Thoracic aorta (tissue), 2 donors: Measurements from ENCODE around the gene NCAPG2. TPM values are rescaled to one million over a fixed set of nuclear protein-coding genes. Genes with fewer than 3 reads are reported as not detected.
A peak's percentile ranks its signal among the peaks of the same experiment; 100 is the strongest.

Source experiments
- ATAC-seq: fragments of 150-250 bp; one replicate; pipeline ENCODE4 v1.8.0; 2017; ENCODE audit warnings: low read depth; ENCODE audit not compliant: insufficient number of reproducible peaks, low FRiP score
- DNase-seq: peaks from one replicate; pipeline ENCODE4 v3.0.0-alpha.2; 2020; ENCODE audit warnings: low spot score
- H3K27ac ChIP-seq, 2 donors: fragments of 200-600 bp; sonication (generic); 1 replicate in 1 of 2; 2 replicates in 1 of 2; pipeline ENCODE4 v1.5.1; 2016; ENCODE audit warnings: mild to moderate bottlenecking in 2 of 2, moderate library complexity in 2 of 2
- H3K27me3 ChIP-seq: fragments of 200-600 bp; sonication (generic); replicated peaks from 2 replicates; pipeline ENCODE4 v1.6.0; 2016; ENCODE audit warnings: mild to moderate bottlenecking; ENCODE audit not compliant: insufficient read depth
- H3K36me3 ChIP-seq: fragments of 200-600 bp; sonication (generic); one replicate; pipeline ENCODE4 v1.5.1; 2016
- H3K4me1 ChIP-seq, 2 donors: fragments of 200-600 bp; sonication (generic); 1 replicate in 1 of 2; 2 replicates in 1 of 2; pipeline versions ENCODE4 v1.5.1 to v1.6.0; 2016; ENCODE audit warnings: low read depth in 2 of 2, mild to moderate bottlenecking in 1 of 2; ENCODE audit not compliant: control insufficient read depth in 1 of 2
- H3K4me3 ChIP-seq: fragments of 200-600 bp; sonication (generic); 2 replicates; pipeline ENCODE4 v1.5.1; 2016; ENCODE audit warnings: mild to moderate bottlenecking
- H3K9me3 ChIP-seq: fragments of 200-600 bp; sonication (generic); 2 replicates; pipeline ENCODE4 v1.5.1; 2016
- total RNA-seq, 2 donors: library from RNA; depleted of rRNA; stranded (reverse); fragments of >200 nt; gene quantifications; one replicate each; pipeline versions ENCODE4 v1.1.0 to v1.2.3, GENCODE V29; 2016
- TF ChIP-seq, protein P1 (sequence below): fragments of 200-600 bp; sonication (generic); IDR thresholded peaks from one replicate; pipeline ENCODE4 v1.5.1; 2019; ENCODE audit warnings: antibody characterized with exemption

NCAPG2 gene
- total RNA-seq, 2 donors from 2014 or later = 4.1 to 8.4 TPM

DNA sequence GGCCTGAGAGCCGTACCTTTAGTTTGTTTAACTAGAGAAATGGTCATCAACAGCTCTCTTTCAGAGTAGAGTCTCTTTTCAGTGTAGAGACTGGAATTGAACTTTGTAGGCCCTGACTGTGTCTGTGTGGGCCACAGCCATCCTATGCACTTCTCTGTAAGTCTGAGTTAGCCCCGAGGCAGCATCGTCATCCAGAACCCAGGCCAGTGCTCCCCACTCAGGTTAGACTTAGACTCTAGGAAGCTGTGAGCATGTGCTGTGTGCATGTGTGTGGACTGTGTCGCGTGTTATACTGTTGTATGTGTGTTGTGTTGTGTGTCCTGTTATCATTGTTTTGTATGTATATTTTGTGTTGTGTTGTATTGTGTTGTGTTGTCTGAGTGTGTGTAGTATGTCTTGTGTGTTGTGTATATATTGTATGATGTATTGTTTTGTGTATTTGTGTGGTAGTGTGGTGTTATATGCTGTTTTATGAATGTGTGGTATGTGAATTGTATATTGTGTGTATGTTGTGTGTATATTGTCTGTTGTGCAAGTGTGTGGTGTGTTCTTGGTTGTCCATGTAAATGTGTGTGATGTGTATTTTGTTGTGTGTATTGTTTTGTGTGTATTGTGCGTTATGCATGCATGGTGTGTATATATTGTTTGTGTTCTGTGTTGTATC, 18.1 kb upstream of the NCAPG2 start:
- ATAC-seq (no peak), DNase-seq (no peak)
- Histone ChIP-seq H3K9me3 (no peaks in the 10 kb centered on the region), H3K27me3 (no peaks in the 10 kb centered on the region), H3K36me3 (no peaks in the 10 kb centered on the region), H3K4me1 (no peaks in the 10 kb centered on the region), H3K4me3 (no peak overlapping the region), H3K27ac (no peak overlapping the region)
- TF ChIP-seq, protein P1, sequence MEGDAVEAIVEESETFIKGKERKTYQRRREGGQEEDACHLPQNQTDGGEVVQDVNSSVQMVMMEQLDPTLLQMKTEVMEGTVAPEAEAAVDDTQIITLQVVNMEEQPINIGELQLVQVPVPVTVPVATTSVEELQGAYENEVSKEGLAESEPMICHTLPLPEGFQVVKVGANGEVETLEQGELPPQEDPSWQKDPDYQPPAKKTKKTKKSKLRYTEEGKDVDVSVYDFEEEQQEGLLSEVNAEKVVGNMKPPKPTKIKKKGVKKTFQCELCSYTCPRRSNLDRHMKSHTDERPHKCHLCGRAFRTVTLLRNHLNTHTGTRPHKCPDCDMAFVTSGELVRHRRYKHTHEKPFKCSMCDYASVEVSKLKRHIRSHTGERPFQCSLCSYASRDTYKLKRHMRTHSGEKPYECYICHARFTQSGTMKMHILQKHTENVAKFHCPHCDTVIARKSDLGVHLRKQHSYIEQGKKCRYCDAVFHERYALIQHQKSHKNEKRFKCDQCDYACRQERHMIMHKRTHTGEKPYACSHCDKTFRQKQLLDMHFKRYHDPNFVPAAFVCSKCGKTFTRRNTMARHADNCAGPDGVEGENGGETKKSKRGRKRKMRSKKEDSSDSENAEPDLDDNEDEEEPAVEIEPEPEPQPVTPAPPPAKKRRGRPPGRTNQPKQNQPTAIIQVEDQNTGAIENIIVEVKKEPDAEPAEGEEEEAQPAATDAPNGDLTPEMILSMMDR = no peak

DNA sequence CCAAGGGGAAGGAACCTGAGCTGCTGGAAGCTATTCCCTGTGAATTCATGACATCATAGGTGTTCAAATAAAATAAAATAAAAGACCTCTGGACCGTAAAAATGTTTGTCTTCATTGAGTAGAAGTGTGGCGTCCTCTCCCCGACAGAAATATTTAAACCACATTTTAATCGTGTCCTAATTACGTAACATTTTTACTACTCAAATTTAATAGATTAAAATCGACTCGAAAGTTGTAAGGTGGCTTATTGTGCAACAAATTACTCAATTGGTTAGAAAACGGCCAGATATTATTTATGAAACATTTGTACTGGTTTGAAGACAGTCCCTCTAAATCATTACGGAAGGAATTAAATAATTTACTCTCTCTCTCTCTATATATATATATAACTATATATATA, 15.5 kb upstream of the NCAPG2 start:
- H3K36me3 ChIP-seq = no peaks in the 10 kb centered on the region
- no peaks in the 10 kb centered on the region for H3K27me3 ChIP-seq
- H3K27ac ChIP-seq = no peak overlapping the region
- ATAC-seq (no peak), DNase-seq (no peak)
- H3K4me1 ChIP-seq = no peaks in the 10 kb centered on the region
- no peaks in the 10 kb centered on the region for H3K9me3 ChIP-seq
- no peak overlapping the region for H3K4me3 ChIP-seq
- TF ChIP-seq, protein P1 = no peak

DNA sequence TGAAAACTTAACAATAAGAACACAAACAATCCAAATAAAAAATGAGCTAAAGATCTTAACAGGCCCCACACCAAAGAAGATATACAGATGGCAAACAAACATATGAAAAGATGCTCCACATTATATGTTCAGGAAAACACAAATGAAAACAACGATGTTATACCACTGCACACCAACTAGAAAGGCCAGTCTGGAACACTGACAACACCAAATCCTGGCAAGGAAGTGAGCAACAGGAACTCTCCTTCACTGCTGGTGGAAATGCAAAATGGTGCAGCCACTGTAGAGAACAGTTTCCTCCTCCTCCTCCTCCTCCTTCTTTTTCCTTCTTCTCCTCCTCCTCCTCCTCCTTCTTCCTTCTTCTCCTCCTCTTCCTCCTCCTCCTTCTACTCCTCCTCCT, 12.2 kb upstream of the NCAPG2 start:
- Histone ChIP-seq H3K9me3 (no peaks in the 10 kb centered on the region), H3K4me1 (no peaks in the 10 kb centered on the region), H3K27ac (no peak overlapping the region), H3K4me3 (no peak overlapping the region), H3K27me3 (no peaks in the 10 kb centered on the region), H3K36me3 (no peaks in the 10 kb centered on the region)
- DNase-seq = no peak
- TF ChIP-seq, protein P1 = no peak
- no peak for ATAC-seq

DNA sequence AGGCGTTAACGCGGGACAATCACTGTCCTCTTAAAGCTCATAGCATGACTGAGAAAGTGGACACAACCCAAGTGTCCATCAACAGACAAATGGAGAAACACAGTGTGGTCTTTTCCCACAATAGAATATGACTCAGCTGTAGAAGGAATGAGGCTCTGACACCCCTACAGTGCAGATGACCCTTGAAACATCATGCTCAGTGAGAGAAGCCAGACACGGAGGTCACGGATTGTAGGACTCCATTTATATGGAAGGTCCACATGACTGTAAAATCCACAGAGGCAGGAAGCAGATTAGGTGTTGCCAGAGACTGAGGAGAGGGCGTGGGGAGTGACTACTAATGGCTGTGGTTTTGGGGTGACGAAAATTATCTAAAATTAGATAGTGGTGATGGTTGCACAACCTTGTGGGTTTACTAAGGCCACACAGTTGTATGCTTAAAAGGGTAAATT, 6.1 kb upstream of the NCAPG2 start:
- no peaks in the 10 kb centered on the region for H3K36me3 ChIP-seq
- no peak for DNase-seq
- no peaks in the 10 kb centered on the region for H3K27me3 ChIP-seq
- H3K27ac ChIP-seq = no peak overlapping the region
- H3K4me3 ChIP-seq = peak overlapping the region; percentile 5
- H3K9me3 ChIP-seq = no peaks in the 10 kb centered on the region
- TF ChIP-seq, protein P1 = no peak
- no peak for ATAC-seq
- peaks cover 0 to 6% of the 10 kb centered on the region in 2 donors for H3K4me1 ChIP-seq

DNA sequence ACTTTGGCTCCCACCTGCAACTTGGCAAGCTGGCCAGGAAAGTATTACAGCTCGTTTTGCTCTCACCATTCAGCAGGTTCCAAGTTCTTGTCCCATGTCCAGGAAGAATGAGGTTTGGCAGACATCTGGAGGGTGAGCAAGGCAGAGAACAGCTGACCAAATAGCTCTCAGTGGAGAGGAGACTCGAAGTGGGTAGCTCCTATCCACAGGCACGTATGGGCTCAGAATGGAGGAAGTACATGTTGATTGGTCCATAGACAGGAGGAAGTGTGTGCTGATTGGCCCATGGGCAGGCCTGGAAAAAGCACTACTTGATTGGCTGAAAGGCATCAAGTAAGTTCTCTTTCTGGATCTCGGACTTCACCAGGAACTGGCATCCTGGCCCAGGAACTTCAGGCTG, 3.0 kb upstream of the NCAPG2 start:
- H3K4me3 ChIP-seq = no peak overlapping the region
- no peaks in the 10 kb centered on the region for H3K27me3 ChIP-seq
- no peak for ATAC-seq
- DNase-seq = no peak
- no peaks in the 10 kb centered on the region for H3K36me3 ChIP-seq
- H3K9me3 ChIP-seq = no peaks in the 10 kb centered on the region
- peaks cover 3 to 20% of the 10 kb centered on the region in 2 donors for H3K4me1 ChIP-seq
- H3K27ac ChIP-seq = no peak overlapping the region
- TF ChIP-seq, protein P1 = no peak
